Measurements from ENCODE around the gene P2RY8.
A peak's percentile ranks its signal among the peaks of the same experiment; 100 is the strongest.
"Not testable (repeated sequence)": the region's sequence is repeated elsewhere in the genome, so short reads cannot be mapped to it uniquely, and the experiment has no call there.

Gene P2RY8

GRCh38 chrX:1542994-1543725, 6.2 kb upstream of the P2RY8 start:
- DNase-seq, result no peak

- not testable (repeated sequence) for DNase-seq
Observed at GRCh38 chrX:1539146-1539545, 2.2 kb upstream of the P2RY8 start.

- DNase-seq, result not testable (repeated sequence)
Observed at GRCh38 chrX:1537716-1538090, 718 bp upstream of the P2RY8 start.

GRCh38 chrX:1536712-1537030, 314 bp downstream of the P2RY8 start:
- DNase-seq, result no peak

- peak; percentile 83 for DNase-seq
Observed at GRCh38 chrX:1535241-1536041, 1.5 kb downstream of the P2RY8 start.

- peak; percentile 75 for DNase-seq
Observed at GRCh38 chrX:1534301-1535168, 2.5 kb downstream of the P2RY8 start.

GRCh38 chrX:1533058-1533457, 3.9 kb downstream of the P2RY8 start:
- DNase-seq, result no peak

GRCh38 chrX:1531096-1531890, 5.7 kb downstream of the P2RY8 start:
- DNase-seq, result peak; percentile 81

- no peak for DNase-seq
Observed at GRCh38 chrX:1529756-1530155, 7.2 kb downstream of the P2RY8 start.

- no peak for DNase-seq
Observed at GRCh38 chrX:1529328-1529727, 7.7 kb downstream of the P2RY8 start.

GRCh38 chrX:1528884-1529203, 8.1 kb downstream of the P2RY8 start:
- DNase-seq, result no peak

- DNase-seq, result no peak
Observed at GRCh38 chrX:1528186-1528883, 8.7 kb downstream of the P2RY8 start.

GRCh38 chrX:1527457-1527856, 9.5 kb downstream of the P2RY8 start:
- DNase-seq, result no peak

- DNase-seq, result no peak
Observed at GRCh38 chrX:1526565-1526964, 10.4 kb downstream of the P2RY8 start.

- DNase-seq, result no peak
Observed at GRCh38 chrX:1525583-1526355, 11.2 kb downstream of the P2RY8 start.

- DNase-seq, result no peak
Observed at GRCh38 chrX:1524874-1525582, 12.0 kb downstream of the P2RY8 start.

- not testable (repeated sequence) for DNase-seq
Observed at GRCh38 chrX:1522905-1523304, 14.1 kb downstream of the P2RY8 start.

GRCh38 chrX:1521459-1521956, 15.5 kb downstream of the P2RY8 start:
- peak; percentile 84 for DNase-seq

- no peak for DNase-seq
Observed at GRCh38 chrX:1520350-1520749, 16.6 kb downstream of the P2RY8 start.

- no peak for DNase-seq
Observed at GRCh38 chrX:1519022-1519497, 17.9 kb downstream of the P2RY8 start.

Measured in activated effector memory CD4-positive, alpha-beta T cell treated with anti-CD3 and anti-CD28 coated beads, Interleukin-2, amount 50 U/mL, for 16 hours (primary cell).